T-helper 1 cell treated with Interleukin-12 subunit alpha and Interleukin-12 subunit beta and Interleukin-4 antibody, amounts not matched to agents 30 ng/mL and 1 ng/mL, for 36 hours (primary cell): ENCODE measurements around the gene CNKSR3. TPM values are rescaled to one million over a fixed set of nuclear protein-coding genes. Genes with fewer than 3 reads are reported as not detected.

Source experiments
- intact Hi-C: fragments of 100-400 bp; cut with micrococcal nuclease; formaldehyde crosslinking; loops from one replicate; pipeline ENCODE4 v1.15.1; 2024
- total RNA-seq: library from RNA; stranded (reverse); gene quantifications from 2 replicates; pipeline ENCODE4 v1.2.3, GENCODE V29; 2022

Gene CNKSR3
- total RNA-seq, 1 donor from 2014 or later = not detected

- intact Hi-C loops = no loop called here
Observed at GRCh38 chr6:154479771-154480639, 30.5 kb downstream of the CNKSR3 start.

GRCh38 chr6:154479351-154479769 lies 31.1 kb downstream of the CNKSR3 start:
- intact Hi-C loops = no loop called here

GRCh38 chr6:154478701-154479060 lies 31.8 kb downstream of the CNKSR3 start:
- intact Hi-C loops = no loop called here

GRCh38 chr6:154478021-154478700 lies 32.3 kb downstream of the CNKSR3 start:
- intact Hi-C loops = no loop called here

DNA sequence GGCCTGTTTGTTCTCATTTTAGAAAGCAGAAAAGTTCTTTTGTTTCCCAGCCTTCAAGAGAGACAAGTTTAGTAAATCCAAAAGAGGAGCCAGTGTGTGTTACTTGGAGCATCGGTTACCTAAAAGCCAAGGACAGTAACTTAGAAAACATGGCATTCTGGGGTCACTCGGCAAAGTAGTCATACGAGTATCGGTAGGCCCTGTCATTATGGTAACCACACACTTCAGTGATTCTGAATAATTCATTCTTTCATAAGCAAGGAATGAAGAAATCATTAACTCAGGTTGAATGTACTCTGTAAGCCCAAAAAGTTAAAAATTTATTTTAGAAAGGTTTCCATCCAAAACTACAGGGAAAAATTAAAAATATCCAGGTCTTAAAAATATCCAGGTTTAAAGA lies 34.0 kb downstream of the CNKSR3 start:
- intact Hi-C loops = no loop called here

DNA sequence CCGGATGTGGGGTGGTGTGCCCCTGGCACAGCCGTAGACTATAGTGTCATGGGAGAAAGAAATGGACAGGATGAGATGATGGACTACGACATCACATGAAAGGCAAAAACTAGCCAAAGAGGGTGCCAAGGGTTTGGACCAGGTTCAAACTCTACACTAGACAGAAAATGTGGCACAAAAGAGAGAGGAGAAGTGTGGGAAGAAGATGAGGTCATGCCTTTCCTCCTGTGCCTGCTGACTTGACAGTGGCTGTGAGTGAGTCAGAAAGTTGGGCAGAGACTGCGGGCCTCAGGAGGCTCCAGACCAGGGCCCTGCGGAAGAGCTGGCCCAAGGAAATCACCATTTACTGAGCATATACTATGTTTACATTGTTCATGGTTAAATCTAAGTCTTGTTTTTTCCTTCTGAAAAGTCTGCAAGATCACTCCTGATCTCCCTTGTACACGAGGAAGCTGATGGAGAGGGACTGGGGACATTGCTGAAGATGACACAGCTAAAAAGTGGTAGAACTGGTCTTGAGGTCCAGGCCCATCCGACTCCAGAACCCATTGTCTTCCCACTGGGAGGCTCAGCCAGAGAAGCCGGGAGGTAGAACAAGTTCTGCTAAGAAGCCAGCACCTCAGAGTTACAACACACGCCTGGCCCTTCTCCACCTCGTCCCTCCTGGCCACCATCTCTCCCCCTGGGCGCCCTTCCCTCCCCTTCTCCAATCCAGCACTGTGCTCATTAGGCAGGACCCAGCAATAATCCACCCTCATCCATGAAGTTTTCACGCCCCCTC lies 35.6 kb downstream of the CNKSR3 start:
- intact Hi-C loops = no loop called here

DNA sequence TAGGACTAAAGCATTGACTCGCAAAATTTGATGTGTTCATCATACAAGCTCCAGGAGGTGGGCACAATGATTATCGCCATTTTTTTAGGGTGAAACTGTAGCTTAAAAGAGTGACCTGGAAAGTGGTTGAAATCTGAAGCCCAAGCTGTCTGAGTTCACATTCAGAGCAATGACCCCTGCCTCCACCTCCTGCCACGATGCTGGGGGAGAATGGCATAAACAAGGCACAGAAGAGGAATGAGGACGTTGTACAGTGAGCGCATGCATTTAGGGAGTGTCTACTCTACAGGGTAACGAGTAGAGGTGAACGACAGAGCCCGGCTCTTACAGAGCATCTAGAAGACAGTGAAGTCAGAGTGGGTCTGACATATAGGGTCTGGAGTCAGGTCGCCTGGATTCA lies 37.2 kb downstream of the CNKSR3 start:
- intact Hi-C loops = no loop called here

DNA sequence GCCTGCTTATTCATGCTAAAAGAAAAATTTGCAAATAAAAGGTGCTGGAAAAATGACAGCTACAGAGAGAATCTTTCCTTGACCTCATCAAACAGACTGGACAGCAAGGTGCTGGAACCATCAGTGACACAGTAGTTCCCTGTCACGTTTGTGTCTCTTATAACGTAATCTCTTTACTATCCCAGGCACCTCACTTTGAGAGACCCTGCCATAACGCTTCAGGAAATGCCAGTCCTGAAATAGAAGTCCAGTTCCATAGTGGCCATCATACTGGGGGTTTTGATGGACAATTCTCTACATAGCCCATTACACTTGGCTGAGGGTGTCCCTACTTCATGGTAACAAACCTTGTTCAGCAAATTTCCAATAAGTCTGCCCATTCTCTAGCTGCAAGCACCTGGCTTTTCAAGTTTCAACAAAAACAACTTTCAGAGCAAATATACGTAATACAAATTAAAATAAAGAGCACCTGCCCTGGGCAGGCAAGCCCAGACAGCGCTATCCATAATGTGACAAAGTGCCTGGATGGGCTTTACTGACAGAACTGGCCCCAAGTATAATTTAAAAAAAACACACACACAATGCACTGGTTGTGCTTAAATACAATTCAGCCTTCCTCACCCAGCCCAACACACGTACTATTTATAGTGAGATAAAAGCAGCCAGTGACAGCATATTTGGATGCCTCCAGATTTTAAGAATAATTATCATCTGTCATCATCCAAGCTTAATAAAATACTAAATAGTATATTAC lies 38.7 kb downstream of the CNKSR3 start:
- intact Hi-C loops = no loop called here

DNA sequence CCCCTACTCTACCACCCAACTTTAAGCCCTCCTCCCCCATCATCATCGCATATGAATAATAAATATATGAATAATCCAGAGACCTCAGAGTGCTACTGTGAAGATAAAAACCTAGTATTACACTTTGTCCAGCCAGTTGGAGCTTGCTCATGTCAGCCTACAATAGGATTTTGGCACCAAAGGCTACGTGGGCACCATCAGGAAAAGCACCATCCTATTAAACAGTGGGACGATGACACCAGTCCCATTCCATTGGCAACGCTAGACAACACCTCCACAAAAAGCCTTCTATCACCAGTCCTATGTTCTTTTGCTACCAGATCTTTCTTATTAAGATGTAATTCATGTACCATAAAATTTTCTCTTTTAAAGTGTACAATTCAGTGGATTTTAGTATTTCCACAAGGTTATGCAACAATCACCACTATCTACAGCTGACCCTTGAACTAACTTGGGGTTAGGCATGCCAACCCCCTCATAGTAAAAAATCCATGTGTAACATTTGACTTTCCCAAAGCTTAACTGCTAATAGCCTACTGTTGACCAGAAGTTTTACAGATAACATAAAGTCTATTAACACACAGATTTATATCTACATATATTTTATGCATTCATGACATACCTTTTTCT lies 41.1 kb downstream of the CNKSR3 start:
- intact Hi-C loops = no loop called here

DNA sequence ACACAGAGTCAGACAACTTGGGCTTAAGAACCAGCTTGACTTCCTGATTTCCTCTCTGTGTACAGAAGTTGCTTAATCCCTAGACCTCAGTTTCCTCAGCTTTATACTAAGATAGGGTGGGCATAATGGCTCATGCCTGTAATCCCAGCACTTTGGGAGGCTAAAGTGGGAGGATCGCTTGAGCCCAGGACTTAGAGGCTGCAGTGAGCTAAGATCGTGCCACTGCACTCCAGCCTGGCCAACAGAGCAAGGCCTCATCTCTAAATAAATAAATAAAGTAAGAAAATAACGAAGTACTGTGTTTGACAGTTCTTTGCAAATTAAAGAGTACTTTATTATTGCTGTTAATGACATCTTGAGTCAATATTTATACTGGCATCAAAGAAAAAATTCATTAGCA lies 41.7 kb downstream of the CNKSR3 start:
- intact Hi-C loops = no loop called here

- intact Hi-C loops = no loop called here
Observed at GRCh38 chr6:154466971-154467679, 43.4 kb downstream of the CNKSR3 start.

- intact Hi-C loops = no loop called here
Observed at GRCh38 chr6:154466139-154466538, 44.3 kb downstream of the CNKSR3 start.

DNA sequence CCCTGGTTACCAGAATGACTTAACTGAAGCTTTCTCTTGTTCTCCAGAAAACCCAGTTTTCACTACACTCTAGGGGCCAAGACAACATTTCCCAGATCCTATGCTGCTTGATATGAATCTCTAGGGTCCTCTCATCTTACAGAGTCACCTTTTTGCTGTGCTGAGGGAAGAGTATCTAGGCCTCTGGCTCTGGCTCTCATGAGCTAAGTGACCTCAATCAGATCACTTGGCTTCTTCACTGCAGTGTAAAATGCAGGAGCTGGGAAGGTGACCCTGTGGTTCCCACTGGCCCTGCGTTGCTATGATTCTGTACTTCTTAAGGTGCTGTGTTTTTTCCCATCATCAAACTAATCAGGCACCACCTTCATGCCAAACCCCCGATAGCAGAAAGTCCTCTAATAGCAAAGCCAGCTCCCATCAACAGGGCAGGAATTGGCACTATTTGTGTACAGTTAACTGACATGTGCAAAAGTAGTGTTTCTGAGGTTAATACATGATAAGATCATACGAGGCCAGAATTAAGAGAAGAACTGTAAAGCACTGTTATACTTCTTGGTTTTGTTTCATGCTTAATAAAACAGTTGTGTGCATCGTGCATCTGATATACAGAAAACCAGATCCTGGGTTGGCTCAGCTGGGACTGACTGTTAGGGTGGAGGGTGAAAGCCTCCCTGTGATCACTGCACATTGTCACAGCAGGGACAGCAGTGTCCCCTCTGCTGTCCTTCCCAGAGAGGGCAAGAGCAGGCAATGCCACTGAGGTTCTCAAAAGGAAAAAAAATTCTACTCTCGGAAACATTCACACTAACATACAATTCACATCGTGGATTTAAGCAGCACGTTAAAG lies 46.7 kb downstream of the CNKSR3 start:
- intact Hi-C loops = no loop called here

DNA sequence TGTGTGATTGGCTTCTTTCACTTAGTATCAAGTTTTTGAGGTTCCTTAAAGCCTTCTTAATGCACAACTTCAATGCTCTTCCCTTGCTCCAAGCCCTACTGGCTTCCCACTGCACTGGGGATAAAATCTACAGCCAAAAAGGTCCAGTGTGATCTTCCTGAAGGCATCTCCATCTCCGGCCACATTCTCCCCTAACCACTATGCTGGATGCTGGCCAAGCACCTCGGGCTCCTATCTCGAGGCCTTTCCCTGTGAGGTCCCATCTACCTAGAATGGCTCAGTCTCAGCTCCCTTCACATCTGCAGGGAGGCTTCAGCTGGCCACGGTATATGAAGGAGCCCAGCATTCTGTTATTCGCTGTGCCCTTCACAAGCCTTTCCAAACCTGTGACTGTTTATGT lies 48.1 kb downstream of the CNKSR3 start:
- intact Hi-C loops = no loop called here

GRCh38 chr6:154461348-154461747 lies 49.1 kb downstream of the CNKSR3 start:
- intact Hi-C loops = no loop called here

GRCh38 chr6:154460306-154461071 lies 50.0 kb downstream of the CNKSR3 start:
- intact Hi-C loops = no loop called here

DNA sequence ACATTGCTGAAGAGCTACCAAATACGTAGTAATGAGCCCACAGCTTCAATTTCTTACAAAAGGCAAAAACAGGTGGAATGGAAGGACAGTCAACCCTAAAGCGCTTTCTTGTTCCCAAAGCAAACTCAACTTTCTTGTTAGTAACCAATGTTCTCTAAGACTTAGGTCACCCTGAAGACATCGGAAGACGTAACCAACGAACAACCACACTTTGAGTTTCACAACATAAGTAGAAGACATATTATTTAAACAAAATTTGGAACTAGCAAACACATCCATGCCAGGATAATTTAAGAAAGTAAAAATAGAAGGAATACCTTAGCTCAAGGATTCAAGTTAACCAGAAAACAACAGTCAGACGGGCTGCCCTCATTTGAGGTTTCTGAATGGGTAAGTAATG lies 51.0 kb downstream of the CNKSR3 start:
- intact Hi-C loops = no loop called here
